ENCODE measurements around the gene GMPR.
"Not testable (repeated sequence)": the region's sequence is repeated elsewhere in the genome, so short reads cannot be mapped to it uniquely, and the experiment has no call there.

GMPR gene

GRCh38 chr6:16251706-16252105, 13.3 kb downstream of the GMPR start:
- no peak for DNase-seq

DNA sequence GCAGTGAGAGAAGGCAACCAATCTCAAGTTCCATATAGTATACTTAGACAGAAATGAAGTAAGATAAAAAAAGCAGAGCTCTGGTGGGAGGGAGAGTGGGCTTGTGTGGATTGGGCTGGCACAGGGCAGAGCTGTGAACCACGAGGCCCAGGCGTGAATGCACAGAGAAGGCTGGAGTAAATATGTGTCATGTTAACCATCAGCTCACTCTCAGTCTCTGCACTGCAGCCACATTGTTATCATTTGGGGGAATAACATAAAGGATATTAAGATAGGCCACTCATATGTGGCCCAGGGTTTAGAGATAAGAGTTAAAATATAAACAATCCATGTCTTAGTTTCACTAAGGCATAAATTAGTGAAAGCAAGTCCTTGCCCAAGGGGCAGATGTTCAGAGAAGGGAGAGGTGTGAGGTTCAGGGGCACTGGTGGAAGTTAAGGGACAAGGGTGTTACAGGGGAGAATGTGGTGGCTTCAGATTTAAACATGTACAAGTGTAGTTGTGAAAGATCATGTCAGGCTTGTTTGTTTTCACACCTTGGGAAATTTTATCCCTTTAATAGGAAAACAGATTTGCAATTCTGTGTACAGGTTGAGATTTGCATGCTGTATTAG, 14.4 kb downstream of the GMPR start:
- DNase-seq = no peak

GRCh38 chr6:16253399-16254144, 15.2 kb downstream of the GMPR start:
- no peak for DNase-seq

DNA sequence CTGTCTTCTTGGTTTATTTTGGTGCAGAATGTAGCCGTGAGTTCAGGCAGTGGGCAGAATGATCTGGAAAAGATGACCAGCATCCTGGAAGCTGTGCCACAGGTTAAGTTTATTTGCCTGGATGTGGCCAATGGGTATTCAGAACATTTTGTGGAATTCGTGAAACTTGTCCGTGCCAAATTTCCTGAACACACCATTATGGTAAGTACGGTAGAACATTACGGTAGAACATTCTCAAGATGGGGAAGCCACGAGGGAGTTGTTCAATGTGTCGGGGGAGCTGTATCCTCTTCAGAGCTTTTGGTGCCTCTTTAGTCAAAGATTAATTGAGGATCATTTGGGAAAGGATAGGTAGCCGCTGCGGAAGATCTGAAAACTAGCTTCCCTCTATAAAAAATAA, 16.1 kb downstream of the GMPR start:
- no peak for DNase-seq

GRCh38 chr6:16256781-16257180, 18.4 kb downstream of the GMPR start:
- no peak for DNase-seq

DNA sequence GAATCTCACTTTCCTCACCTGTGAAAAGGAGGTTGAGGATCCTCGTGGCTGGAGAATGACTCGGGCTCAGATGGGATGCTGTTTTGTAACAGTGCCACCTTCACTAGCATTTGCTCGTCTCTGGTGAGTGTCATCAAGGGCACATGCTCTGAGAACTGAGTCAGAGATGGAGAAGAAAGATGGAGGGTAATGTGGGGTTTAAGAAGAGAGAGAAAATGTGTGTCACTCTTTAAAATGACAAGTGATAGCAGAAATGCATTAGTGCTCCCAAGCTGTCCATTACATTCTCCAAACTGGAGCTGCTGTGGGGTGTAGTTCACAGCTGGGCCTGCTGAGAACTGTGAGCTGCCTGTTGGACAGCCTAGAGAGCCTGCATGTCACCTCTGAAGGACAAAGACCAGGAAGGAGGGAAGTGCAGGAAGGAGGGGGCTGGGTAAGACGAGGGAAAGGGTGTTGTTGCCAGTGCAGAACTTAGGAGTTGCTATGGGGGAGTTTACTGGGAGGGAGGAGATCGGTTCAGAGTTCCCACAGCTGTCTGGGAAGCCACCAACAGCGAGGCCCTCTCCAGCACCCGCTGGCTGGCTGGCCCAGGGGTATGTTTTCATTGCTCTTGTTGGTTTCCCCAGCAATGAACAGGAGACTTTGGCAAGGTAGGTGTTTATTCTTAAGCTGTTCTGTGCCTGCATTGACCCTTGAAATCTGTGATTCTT, 19.8 kb downstream of the GMPR start:
- no peak for DNase-seq

- DNase-seq = no peak
These were observed 20.3 kb downstream of the GMPR start for GRCh38 chr6:16258709-16259075.

- not testable (repeated sequence) for DNase-seq
These were observed 21.2 kb downstream of the GMPR start for GRCh38 chr6:16259604-16260003.

GRCh38 chr6:16260602-16261001, 22.2 kb downstream of the GMPR start:
- DNase-seq = not testable (repeated sequence)

GRCh38 chr6:16262773-16263172, 24.4 kb downstream of the GMPR start:
- not testable (repeated sequence) for DNase-seq

GRCh38 chr6:16263464-16264099, 25.2 kb downstream of the GMPR start:
- not testable (repeated sequence) for DNase-seq

DNA sequence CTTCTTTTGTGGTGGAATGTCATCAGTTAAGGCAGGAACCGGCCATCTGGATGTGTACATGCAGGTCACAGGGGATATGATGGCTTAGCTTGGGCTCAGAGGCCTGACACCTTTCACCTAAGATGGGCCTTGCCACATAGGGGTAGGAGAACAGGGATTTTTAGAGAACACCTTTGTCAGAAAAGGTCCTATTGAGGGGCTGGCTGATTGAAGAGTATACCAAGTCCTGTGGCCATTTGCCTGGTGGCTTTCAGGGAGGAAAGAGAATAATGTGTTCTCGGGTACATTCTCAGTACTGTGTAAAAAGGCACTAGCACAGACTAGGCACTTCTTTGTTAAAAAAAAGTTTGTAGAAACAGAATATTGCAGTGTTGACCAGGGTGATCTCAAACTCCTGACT, 26.4 kb downstream of the GMPR start:
- DNase-seq = no peak

DNA sequence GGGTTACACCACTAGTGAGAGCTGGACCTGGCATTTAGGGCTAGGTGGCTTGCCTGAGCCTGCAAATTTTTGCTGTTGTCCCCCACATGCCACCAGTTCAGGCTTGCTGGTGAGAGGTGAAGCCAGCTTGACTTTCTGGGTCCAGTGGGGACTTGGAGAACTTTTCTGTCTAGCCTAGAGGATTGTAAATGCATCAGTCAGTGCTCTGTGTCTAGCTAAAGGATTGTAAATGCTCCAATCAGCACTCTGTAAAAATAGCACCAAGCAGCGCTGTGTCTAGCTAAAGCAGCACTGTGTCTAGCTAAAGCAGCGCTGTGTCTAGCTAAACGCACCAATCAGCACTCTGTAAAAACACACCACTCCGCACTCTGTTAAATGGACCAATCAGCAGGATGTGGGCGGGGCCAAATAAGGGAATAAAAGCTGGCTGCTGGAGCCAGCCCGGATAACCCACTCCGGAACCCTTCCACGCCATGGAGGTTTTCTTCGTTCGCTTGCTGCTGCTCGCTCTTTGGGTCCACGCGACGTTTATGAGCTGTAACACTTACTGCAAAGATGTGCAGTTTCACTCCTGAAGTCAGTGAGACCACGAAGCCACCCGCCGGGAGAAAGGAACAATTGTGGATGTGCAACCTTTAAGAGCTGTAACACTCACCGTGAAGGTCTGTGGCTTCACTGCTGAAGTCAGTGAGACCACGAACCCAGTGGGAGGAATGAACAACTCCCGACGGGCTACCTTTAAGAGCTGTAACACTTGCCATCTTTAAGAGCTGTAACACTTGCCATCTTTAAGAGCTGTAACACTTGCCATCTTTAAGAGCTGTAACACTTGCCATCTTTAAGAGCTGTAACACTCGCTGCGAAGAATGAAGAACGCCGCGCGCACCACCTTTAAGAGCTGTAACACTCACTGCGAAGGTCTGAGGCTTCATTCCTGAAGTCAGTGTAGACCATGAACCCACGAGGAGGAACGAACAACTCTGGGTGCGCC, 27.3 kb downstream of the GMPR start:
- DNase-seq = no peak

- no peak for DNase-seq
These were observed 29.3 kb downstream of the GMPR start for GRCh38 chr6:16267428-16268263.

- not testable (repeated sequence) for DNase-seq
These were observed 31.2 kb downstream of the GMPR start for GRCh38 chr6:16269442-16270070.

DNA sequence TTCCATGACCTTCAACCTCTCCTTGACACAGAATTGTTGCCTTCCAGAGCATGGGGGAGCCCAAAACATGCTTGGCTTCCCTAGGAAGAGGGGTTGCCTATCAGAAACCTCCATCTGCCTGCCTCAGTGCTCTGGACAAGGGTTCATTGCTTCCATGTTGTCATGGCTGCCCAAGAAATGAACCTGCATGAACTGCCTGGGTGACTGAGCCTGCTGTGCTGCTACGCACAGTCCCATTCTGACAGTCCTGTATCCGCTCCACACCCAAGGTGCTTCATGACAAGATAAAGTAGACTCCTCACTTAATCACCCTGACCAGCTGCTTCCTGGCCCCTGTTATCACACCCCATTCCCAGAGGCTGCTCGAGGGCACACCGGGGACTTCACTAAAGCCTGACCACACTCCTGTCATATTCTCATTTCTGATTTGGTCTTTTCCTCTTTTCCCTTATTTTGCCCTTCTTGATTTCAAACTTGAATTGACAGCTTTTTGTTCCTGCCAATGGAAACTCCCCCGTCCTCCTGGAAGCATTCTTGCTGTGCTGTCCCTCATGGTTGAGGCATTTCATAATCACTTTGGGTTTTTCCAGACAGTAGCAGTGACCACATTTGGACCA, 31.9 kb downstream of the GMPR start:
- no peak for DNase-seq

GRCh38 chr6:16271428-16271827, 33.0 kb downstream of the GMPR start:
- DNase-seq = no peak

- no peak for DNase-seq
These were observed 33.8 kb downstream of the GMPR start for GRCh38 chr6:16272201-16272600.

GRCh38 chr6:16273256-16273655, 34.9 kb downstream of the GMPR start:
- no peak for DNase-seq

GRCh38 chr6:16274483-16274882, 36.1 kb downstream of the GMPR start:
- no peak for DNase-seq
